AG04449 (cell line): ENCODE data around the gene ATF4.

Experiments used
- CTCF ChIA-PET: fragments of 350-600 bp; formaldehyde crosslinking; extraction: SDS; loops from one replicate; lab custom pipeline; 2021; ENCODE audit warnings: antibody characterized with exemption; lab: Yijun Ruan, JAX
- POLR2A ChIA-PET: fragments of 400-600, 350-600 bp; formaldehyde crosslinking; extraction: SDS; loops from one replicate; lab custom pipeline; 2020; ENCODE audit warnings: antibody characterized with exemption, inconsistent platforms; lab: Yijun Ruan, JAX
- DNase-seq: peaks from one replicate; pipeline ENCODE4 v3.0.0-alpha.2; 2010; ENCODE audit warnings: low read depth, low spot score
- H3K4me3 ChIP-seq: 2 replicates; pipeline ENCODE4 v1.5.1; 2011; ENCODE audit warnings: low read depth, mild to moderate bottlenecking, control low read depth, low read length
- CTCF ChIP-seq: IDR thresholded peaks from one replicate; pipeline ENCODE4 v1.5.1; 2011; ENCODE audit warnings: mild to moderate bottlenecking, moderate library complexity, low read length, control low read depth, inconsistent platforms; ENCODE audit not compliant: insufficient read depth; ENCODE audit errors: missing control alignments

Gene ATF4

DNA sequence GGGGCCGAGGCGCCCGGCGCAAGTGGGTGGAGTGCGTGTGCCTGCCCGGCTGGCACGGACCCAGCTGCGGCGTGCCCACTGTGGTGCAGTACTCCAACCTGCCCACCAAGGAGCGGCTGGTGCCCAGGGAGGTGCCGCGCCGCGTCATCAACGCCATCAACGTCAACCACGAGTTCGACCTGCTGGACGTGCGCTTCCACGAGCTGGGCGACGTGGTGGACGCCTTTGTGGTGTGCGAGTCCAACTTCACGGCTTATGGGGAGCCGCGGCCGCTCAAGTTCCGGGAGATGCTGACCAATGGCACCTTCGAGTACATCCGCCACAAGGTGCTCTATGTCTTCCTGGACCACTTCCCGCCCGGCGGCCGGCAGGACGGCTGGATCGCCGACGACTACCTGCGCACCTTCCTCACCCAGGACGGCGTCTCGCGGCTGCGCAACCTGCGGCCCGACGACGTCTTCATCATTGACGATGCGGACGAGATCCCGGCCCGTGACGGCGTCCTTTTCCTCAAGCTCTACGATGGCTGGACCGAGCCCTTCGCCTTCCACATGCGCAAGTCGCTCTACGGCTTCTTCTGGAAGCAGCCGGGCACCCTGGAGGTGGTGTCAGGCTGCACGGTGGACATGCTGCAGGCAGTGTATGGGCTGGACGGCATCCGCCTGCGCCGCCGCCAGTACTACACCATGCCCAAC is 32.4 kb upstream of the ATF4 start:
- H3K4me3 ChIP-seq = no peak overlapping the region
- POLR2A ChIA-PET = interaction anchor here (0.6 kb wide), 1 partner anchor 35 kb away, joined by 3 read pairs; no protein-coding TSS in a partner anchor
- CTCF ChIA-PET = interaction anchor here (1.1 to 10.7 kb wide), 4 partner anchors 8 to 43 kb away, joined by 3 to 132 read pairs (median 6); no protein-coding TSS in a partner anchor
- TF ChIP-seq CTCF = no peak
- no peak for DNase-seq

DNA sequence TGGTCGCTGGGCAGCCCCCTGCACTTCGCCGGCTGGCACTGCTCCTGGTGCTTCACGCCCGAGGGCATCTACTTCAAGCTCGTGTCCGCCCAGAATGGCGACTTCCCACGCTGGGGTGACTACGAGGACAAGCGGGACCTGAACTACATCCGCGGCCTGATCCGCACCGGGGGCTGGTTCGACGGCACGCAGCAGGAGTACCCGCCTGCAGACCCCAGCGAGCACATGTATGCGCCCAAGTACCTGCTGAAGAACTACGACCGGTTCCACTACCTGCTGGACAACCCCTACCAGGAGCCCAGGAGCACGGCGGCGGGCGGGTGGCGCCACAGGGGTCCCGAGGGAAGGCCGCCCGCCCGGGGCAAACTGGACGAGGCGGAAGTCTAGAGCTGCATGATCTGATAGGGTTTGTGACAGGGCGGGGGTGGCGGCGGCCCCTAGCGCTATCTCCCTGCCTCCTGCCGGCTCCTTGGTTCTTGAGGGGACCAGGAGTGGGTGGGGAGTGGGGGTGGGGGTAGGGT is 31.7 kb upstream of the ATF4 start:
- no peak for TF ChIP-seq CTCF
- no peak for DNase-seq
- no peak overlapping the region for H3K4me3 ChIP-seq
- CTCF ChIA-PET = interaction anchor here (10.7 kb wide), 1 partner anchor 8 kb away, joined by 132 read pairs; no protein-coding TSS in a partner anchor
- POLR2A ChIA-PET = no interaction called here

GRCh38 chr22:39489094-39490068 is 31.0 kb upstream of the ATF4 start:
- DNase-seq = no peak
- TF ChIP-seq CTCF = no peak
- CTCF ChIA-PET = interaction anchor here (1.0 to 10.7 kb wide), 8 partner anchors 9 to 318 kb away, joined by 3 to 132 read pairs (median 5); partner anchors contain the start of gene MIEF1
- POLR2A ChIA-PET = interaction anchor here (1.3 kb wide), 1 partner anchor 31 kb away, joined by 9 read pairs; the partner anchor contains the start of gene ATF4
- H3K4me3 ChIP-seq = no peak overlapping the region

DNA sequence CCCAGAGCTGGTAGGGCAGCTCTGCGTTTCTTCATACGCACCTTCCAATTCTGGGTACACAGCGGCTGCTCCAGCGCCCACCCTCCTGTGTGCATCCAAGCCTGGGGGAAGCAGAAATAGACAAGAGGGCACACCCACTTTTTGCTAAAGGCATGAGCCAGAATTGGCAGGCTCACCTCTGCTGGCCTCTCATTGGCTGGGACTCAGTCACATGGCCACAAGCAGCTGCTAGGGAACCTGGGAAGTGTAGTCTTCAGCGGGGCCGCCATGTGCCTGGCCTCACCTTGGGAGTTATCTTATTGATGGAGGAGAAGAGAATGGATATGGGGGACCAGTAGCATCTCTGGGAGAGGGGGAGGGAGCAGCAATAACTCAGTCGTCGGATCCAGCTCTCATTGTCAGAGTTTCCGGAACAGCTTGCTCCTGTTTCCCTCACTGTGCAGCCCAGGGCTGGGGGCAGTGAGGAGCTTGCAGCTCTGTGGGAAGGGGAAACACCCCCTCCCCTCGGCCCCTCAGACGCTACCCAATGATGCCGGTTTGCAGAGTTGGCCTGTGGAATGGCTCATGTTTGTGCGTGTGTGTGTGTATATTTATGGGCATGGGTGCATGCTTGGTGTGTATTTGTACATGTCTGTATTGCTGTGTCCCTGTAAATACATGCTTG is 30.1 kb upstream of the ATF4 start:
- ChIA-PET CTCF (interaction anchor here (1.0 to 10.7 kb wide), 8 partner anchors 10 to 319 kb away, joined by 3 to 132 read pairs (median 5); partner anchors contain the start of gene MIEF1), POLR2A (interaction anchor here (0.9 to 1.3 kb wide), 2 partner anchors 30 to 33 kb away, joined by 4 to 9 read pairs; partner anchors contain the start of gene ATF4)
- no peak for DNase-seq
- no peak overlapping the region for H3K4me3 ChIP-seq
- no peak for TF ChIP-seq CTCF

DNA sequence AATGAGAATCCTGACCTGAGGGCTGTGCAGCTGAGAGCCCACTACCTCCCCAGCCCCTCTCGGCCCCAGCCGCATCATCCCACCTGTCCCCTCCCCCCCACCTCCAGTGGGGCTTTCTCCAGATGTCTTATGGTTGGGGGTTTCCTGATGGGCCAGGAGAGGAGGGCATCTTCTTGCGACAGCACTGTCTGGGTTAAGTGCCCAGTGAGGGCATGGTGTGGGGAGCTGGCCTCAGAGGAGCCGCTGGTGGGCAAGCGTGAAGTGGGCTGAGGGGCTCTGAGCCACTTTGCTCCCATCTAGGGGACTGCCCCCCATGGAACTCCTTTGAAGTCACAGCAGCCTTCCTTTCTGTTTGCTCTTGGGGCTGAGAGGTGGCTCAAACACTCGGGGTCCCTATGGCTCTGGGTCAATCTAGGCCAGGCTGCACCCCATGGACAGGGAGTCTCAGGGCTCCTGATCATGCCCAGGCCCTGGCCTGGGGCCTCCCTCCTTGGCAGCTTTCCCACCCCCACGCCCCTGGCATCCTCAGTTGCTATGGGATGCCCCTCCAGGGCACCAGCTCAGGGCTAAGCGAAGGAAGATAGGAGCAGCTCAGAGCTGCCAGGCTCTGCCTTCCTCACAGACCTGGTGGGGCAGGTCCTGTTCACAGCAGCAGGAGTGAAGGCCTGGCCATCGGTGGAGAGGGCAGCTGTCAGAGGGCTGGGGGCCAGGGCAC is 29.2 kb upstream of the ATF4 start:
- CTCF ChIA-PET = interaction anchor here (0.8 to 10.7 kb wide), 10 partner anchors 10 to 546 kb away, joined by 3 to 132 read pairs (median 8); partner anchors contain the start of gene MIEF1
- no peak for TF ChIP-seq CTCF
- no peak for DNase-seq
- H3K4me3 ChIP-seq = no peak overlapping the region
- POLR2A ChIA-PET = interaction anchor here (0.9 to 1.3 kb wide), 2 partner anchors 29 to 32 kb away, joined by 4 to 9 read pairs; partner anchors contain the start of gene ATF4
